ENCODE results near the gene ALDH1L1.

ALDH1L1 gene

GRCh38 chr3:126151562-126152302 lies 28.7 kb downstream of the ALDH1L1 start:
- H3K27me3 ChIP-seq (ENCODE audit: insufficient read depth, low read depth) = no peaks in the 10 kb centered on the region
- no peak overlapping the region for H3K9ac ChIP-seq
- H2AFZ ChIP-seq (ENCODE audit: low read depth) = no peak overlapping the region
- no peak overlapping the region for H3K27ac ChIP-seq
- no peaks in the 10 kb centered on the region for H3K79me2 ChIP-seq (ENCODE audit: insufficient read depth, low read depth)
- no peak for TF ChIP-seq CTCF (conservative IDR thresholded peaks at IDR 0.05; ENCODE audit: low read depth, low read length)
- no peaks in the 10 kb centered on the region for H3K4me1 ChIP-seq (ENCODE audit: low read depth, poor library complexity, severe bottlenecking)
- no peak overlapping the region for H3K4me3 ChIP-seq (IDR thresholded peaks at IDR 0.05; ENCODE audit: insufficient read depth, low read depth, low read length)
- no peaks in the 10 kb centered on the region for H3K36me3 ChIP-seq (ENCODE audit: insufficient read depth)
- no peaks in the 10 kb centered on the region for H4K20me1 ChIP-seq (ENCODE audit: insufficient read depth)
- no peak overlapping the region for H3K4me2 ChIP-seq

DNA sequence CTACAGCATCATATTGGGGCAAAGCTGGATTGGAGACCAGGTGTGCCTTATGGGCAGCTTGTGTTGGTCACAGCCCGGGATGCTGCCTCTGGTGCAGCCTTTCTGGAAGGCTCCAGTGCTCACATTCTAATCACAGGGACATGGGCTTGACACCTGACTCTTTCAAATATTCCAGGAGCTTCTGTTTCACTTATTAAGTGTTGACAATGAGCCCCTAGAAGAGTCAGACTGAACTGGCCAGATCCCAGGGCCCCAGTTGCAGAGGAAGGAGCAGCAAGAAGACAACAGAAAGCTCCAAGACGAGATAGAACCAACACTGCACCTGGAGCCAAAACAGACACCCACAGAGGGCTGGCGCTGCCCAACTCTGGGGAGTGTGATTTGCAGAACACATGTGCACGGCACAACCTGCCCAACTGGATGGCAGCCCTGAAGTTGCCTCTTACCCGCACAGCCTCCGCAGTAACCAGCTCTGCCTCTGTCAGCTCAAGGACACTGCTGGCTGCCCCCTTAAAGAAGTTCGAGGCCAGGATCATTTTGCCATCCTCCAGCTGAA lies 30.3 kb downstream of the ALDH1L1 start:
- no peak overlapping the region for H3K4me3 ChIP-seq (IDR thresholded peaks at IDR 0.05; ENCODE audit: insufficient read depth, low read depth, low read length)

GRCh38 chr3:126149256-126149902 lies 31.0 kb downstream of the ALDH1L1 start:
- Histone ChIP-seq H2AFZ (ENCODE audit: low read depth) (no peak overlapping the region), H3K79me2 (ENCODE audit: insufficient read depth, low read depth) (no peaks in the 10 kb centered on the region), H3K27ac (no peak overlapping the region), H3K9ac (no peak overlapping the region), H3K27me3 (ENCODE audit: insufficient read depth, low read depth) (no peaks in the 10 kb centered on the region), H3K36me3 (ENCODE audit: insufficient read depth) (no peaks in the 10 kb centered on the region), H4K20me1 (ENCODE audit: insufficient read depth) (no peaks in the 10 kb centered on the region), H3K4me1 (ENCODE audit: low read depth, poor library complexity, severe bottlenecking) (no peaks in the 10 kb centered on the region), H3K4me3 (IDR thresholded peaks at IDR 0.05; ENCODE audit: insufficient read depth, low read depth, low read length) (no peak overlapping the region), H3K4me2 (no peak overlapping the region)
- TF ChIP-seq CTCF (conservative IDR thresholded peaks at IDR 0.05; ENCODE audit: low read depth, low read length) = no peak

More for the DNA sequence above, 30.3 kb downstream of the ALDH1L1 start:
- no peak overlapping the region for H3K27ac ChIP-seq
- H3K36me3 ChIP-seq (ENCODE audit: insufficient read depth) = no peaks in the 10 kb centered on the region
- no peak overlapping the region for H3K9ac ChIP-seq
- H3K4me1 ChIP-seq (ENCODE audit: low read depth, poor library complexity, severe bottlenecking) = no peaks in the 10 kb centered on the region
- no peak for TF ChIP-seq CTCF (conservative IDR thresholded peaks at IDR 0.05; ENCODE audit: low read depth, low read length)
- no peaks in the 10 kb centered on the region for H3K79me2 ChIP-seq (ENCODE audit: insufficient read depth, low read depth)
- no peaks in the 10 kb centered on the region for H3K27me3 ChIP-seq (ENCODE audit: insufficient read depth, low read depth)
- H3K4me2 ChIP-seq = no peak overlapping the region
- no peak overlapping the region for H2AFZ ChIP-seq (ENCODE audit: low read depth)
- no peaks in the 10 kb centered on the region for H4K20me1 ChIP-seq (ENCODE audit: insufficient read depth)

DNA sequence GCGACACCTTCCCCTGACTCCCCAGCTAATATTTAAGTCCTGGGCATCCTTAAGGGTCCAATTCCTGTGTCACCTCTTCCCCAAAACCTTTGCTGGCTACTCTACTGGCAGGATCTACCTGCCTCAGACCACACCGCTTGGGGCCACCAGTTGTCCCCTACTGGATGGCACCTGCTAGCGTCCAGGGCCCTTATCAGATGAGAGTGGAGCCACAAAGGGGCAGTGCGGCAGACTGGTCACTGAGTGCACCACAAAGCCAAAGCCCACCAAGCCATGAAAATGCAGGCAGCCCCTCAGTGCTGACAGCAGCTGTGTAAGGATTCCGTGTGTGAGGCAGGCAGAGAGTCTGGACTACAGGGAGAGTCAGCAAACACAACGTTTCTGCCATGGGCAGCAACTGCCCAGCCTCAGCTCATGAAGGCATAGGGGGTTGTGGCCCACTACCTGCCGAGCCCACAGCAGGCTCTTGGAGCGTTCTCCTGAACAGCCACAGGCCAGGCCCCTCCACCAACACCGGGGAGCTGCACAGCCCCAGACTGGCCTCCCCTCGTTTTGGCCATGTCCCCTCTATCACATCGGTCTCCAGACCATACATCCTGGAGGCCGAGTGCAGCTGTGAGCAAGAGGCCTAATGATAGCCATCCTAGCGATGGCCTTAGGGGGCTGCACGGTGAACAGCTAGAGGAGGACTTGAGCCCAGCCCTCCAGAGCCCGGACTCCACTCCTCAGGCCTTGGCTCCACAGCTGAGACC lies 32.3 kb downstream of the ALDH1L1 start:
- Histone ChIP-seq H3K27me3 (ENCODE audit: insufficient read depth, low read depth) (no peaks in the 10 kb centered on the region), H2AFZ (ENCODE audit: low read depth) (no peak overlapping the region), H3K9ac (no peak overlapping the region), H3K36me3 (ENCODE audit: insufficient read depth) (no peaks in the 10 kb centered on the region), H3K4me2 (no peak overlapping the region), H3K4me1 (ENCODE audit: low read depth, poor library complexity, severe bottlenecking) (no peaks in the 10 kb centered on the region), H3K4me3 (IDR thresholded peaks at IDR 0.05; ENCODE audit: insufficient read depth, low read depth, low read length) (no peak overlapping the region), H4K20me1 (ENCODE audit: insufficient read depth) (no peaks in the 10 kb centered on the region), H3K79me2 (ENCODE audit: insufficient read depth, low read depth) (no peaks in the 10 kb centered on the region), H3K27ac (no peak overlapping the region)
- TF ChIP-seq CTCF (conservative IDR thresholded peaks at IDR 0.05; ENCODE audit: low read depth, low read length) = no peak

All from KMS-11 (cell line).